ENCODE data around the gene DYSF.

GRCh38 chr2:71722286-71722685 is 268.9 kb downstream of the DYSF start:
- TF ChIP-seq EZH2 (IDR thresholded peaks at IDR 0.05; ENCODE audit: borderline replicate concordance, low read depth, low read length, severe bottlenecking) (no peak), POLR2AphosphoS5 (IDR thresholded peaks at IDR 0.05; ENCODE audit: insufficient read depth, low read depth, low read length) (no peak), CTCF (IDR thresholded peaks at IDR 0.05; ENCODE audit: extremely low read depth in 1 of 2, insufficient read depth in 1 of 2, low read depth in 1 of 2, low read length in 2 of 2) (no peak), MYC (IDR thresholded peaks at IDR 0.05; ENCODE audit: low read depth, low read length) (no peak), MAX (IDR thresholded peaks at IDR 0.05; ENCODE audit: insufficient read depth, insufficient read length) (no peak), POLR2A (IDR thresholded peaks at IDR 0.05; ENCODE audit: low read depth, low read length) (no peak), FOS (IDR thresholded peaks at IDR 0.05; ENCODE audit: borderline replicate concordance, insufficient read depth, low read length) (no peak), JUN (IDR thresholded peaks at IDR 0.05; ENCODE audit: borderline replicate concordance, insufficient read depth, insufficient read length, low read depth) (no peak)

All from endothelial cell of umbilical vein (primary cell).